Chondrocyte (in vitro differentiated cells): ENCODE data around the gene SNX8. TPM values are rescaled to one million over a fixed set of nuclear protein-coding genes. Genes with fewer than 3 reads are reported as not detected.

Source experiments
- DNase-seq: peaks from one replicate; pipeline ENCODE4 v3.0.0; 2021; ENCODE audit warnings: mixed read lengths, low spot score
- H3K27ac Mint-ChIP-seq: one replicate; pipeline ENCODE4 v1.8.0; 2021; ENCODE audit warnings: mild to moderate bottlenecking, moderate library complexity, mixed read lengths; ENCODE audit not compliant: unreplicated experiment
- H3K27me3 Mint-ChIP-seq: 2 replicates; pipeline ENCODE4 v1.8.0; 2021; ENCODE audit warnings: low read depth, mixed read lengths
- H3K36me3 Mint-ChIP-seq: 2 replicates; pipeline ENCODE4 v1.8.0; 2021; ENCODE audit warnings: low read depth, mixed read lengths
- H3K4me1 Mint-ChIP-seq: 2 replicates; pipeline ENCODE4 v1.8.0; 2021; ENCODE audit warnings: low read depth, mild to moderate bottlenecking, mixed read lengths
- H3K4me3 Mint-ChIP-seq: one replicate; pipeline ENCODE4 v1.8.0; 2021; ENCODE audit warnings: mild to moderate bottlenecking, moderate library complexity, mixed read lengths; ENCODE audit not compliant: unreplicated experiment
- H3K9me3 Mint-ChIP-seq: 2 replicates; pipeline ENCODE4 v1.8.0; 2021; ENCODE audit warnings: low read depth, mixed read lengths
- CTCF ChIP-seq: fragments of 200-600 bp; sonication (generic); IDR thresholded peaks from 2 replicates; pipeline ENCODE4 v1.5.0; 2021; ENCODE audit warnings: antibody characterized with exemption, mild to moderate bottlenecking, moderate library complexity
- total RNA-seq: library from RNA; stranded (reverse); gene quantifications from 3 replicates; pipeline ENCODE4 v1.2.1, GENCODE V29; 2021

SNX8 gene
- total RNA-seq, 1 donor from 2014 or later, result 45.4 TPM

- DNase-seq, result no peak
- H3K27me3 Mint-ChIP-seq, result no peaks in the 10 kb centered on the region
- H3K9me3 Mint-ChIP-seq, result no peaks in the 10 kb centered on the region
- H3K27ac Mint-ChIP-seq, result no peak overlapping the region
- no peak overlapping the region for H3K4me3 Mint-ChIP-seq
- no peak for TF ChIP-seq CTCF
- H3K36me3 Mint-ChIP-seq, result peaks cover 19% of the 10 kb centered on the region
- H3K4me1 Mint-ChIP-seq, result peaks cover 30% of the 10 kb centered on the region
Observed at GRCh38 chr7:2358968-2359527, 44.8 kb upstream of the SNX8 start.

- Mint-ChIP-seq H3K4me1 (peaks cover 41% of the 10 kb centered on the region), H3K27me3 (no peaks in the 10 kb centered on the region), H3K27ac (peak overlapping the region; percentile 73), H3K36me3 (peaks cover 8% of the 10 kb centered on the region), H3K4me3 (no peak overlapping the region), H3K9me3 (no peaks in the 10 kb centered on the region)
- DNase-seq, result no peak
- TF ChIP-seq CTCF, result no peak
Observed at GRCh38 chr7:2357571-2357970, 43.3 kb upstream of the SNX8 start.

- no peak for DNase-seq
- H3K9me3 Mint-ChIP-seq, result no peaks in the 10 kb centered on the region
Observed at GRCh38 chr7:2357165-2357564, 42.9 kb upstream of the SNX8 start.

GRCh38 chr7:2355705-2356008 lies 41.4 kb upstream of the SNX8 start:
- Mint-ChIP-seq H3K27ac (peak overlapping the region; percentile 90), H3K9me3 (no peaks in the 10 kb centered on the region), H3K4me3 (peak overlapping the region; percentile 84), H3K4me1 (peaks cover 39% of the 10 kb centered on the region), H3K36me3 (peaks cover 3% of the 10 kb centered on the region), H3K27me3 (no peaks in the 10 kb centered on the region)
- no peak for TF ChIP-seq CTCF
- no peak for DNase-seq

More at GRCh38 chr7:2357165-2357564, 42.9 kb upstream of the SNX8 start:
- Mint-ChIP-seq H3K27me3 (no peaks in the 10 kb centered on the region), H3K36me3 (peaks cover 5% of the 10 kb centered on the region), H3K4me1 (peaks cover 41% of the 10 kb centered on the region), H3K4me3 (no peak overlapping the region), H3K27ac (peak overlapping the region; percentile 51)
- no peak for TF ChIP-seq CTCF

- TF ChIP-seq CTCF, result no peak
- no peak for DNase-seq
- no peaks in the 10 kb centered on the region for H3K27me3 Mint-ChIP-seq
Observed at GRCh38 chr7:2354939-2355704, 40.9 kb upstream of the SNX8 start.

More at GRCh38 chr7:2354939-2355704, 40.9 kb upstream of the SNX8 start:
- H3K4me3 Mint-ChIP-seq, result peak overlapping the region; percentile 89
- peak overlapping the region; percentile 90 for H3K27ac Mint-ChIP-seq
- peaks cover 2% of the 10 kb centered on the region for H3K36me3 Mint-ChIP-seq
- H3K9me3 Mint-ChIP-seq, result no peaks in the 10 kb centered on the region
- peaks cover 34% of the 10 kb centered on the region for H3K4me1 Mint-ChIP-seq
